ENCODE measurements around the gene SLC50A1. TPM values are rescaled to one million over a fixed set of nuclear protein-coding genes. Genes with fewer than 3 reads are reported as not detected.

Gene SLC50A1
- total and polyA plus RNA-seq, 12 donors: 5.5 to 33.7 (median 8.2) TPM

DNA sequence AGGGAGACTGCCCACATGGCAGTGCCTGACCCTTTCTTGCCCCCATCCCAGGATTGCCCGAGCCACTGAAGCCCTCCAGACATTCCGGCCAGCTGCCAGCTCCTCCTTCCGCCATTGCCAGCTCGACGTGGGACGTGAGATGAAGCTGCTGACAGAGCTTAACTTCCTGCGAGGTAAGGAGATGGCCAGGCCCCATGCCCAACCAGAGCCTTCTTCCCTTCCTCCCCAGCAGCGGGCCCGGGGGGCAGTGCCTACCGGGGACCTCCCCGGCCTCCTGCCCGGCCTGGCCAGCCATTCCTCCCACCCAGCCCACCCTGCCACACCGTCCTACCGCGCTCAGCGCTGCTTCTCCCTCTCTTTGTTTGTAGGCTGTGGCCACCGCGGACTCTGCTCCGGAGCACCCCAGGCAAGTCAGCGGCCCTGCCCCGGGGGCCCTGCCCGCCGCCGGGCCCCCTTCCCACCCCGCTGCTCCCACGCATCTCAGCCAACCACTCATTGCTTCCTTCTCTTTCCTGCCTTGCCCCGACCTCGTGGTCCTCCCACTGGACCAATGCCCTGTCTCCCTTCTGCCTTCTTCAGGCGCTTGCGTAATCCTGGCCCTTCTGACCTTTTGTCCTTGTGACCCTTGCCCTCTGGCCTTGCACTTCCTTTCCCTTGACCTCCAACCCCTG lies 42.9 kb downstream of the SLC50A1 start:
- Histone ChIP-seq H3K27ac (peak overlapping the region in 1 of 10 donors; percentile 36), H3K27me3 (peaks cover 7 to 26% (median 19%) of the 10 kb centered on the region in 7 donors), H3K4me3 (peak overlapping the region in 4 of 10 donors; percentile 7 to 46 (median 25)), H3K4me1 (peaks cover 2 to 32% (median 10%) of the 10 kb centered on the region in 9 donors), H3K9me3 (no peaks in the 10 kb centered on the region), H3K36me3 (no peaks in the 10 kb centered on the region)
- DNase-seq (no peak), ATAC-seq (no peak)
- 81 to 83% methylated on average over 30 of the region's 30 CpGs for WGBS, 2 donors
- intact Hi-C loops (cut with DNase I): loop anchor here in 3 of 10 donors (5.0 to 10.0 kb wide), 3 partner anchors 44 to 49 kb away; no protein-coding TSS in a partner anchor
- TF ChIP-seq, protein P1, sequence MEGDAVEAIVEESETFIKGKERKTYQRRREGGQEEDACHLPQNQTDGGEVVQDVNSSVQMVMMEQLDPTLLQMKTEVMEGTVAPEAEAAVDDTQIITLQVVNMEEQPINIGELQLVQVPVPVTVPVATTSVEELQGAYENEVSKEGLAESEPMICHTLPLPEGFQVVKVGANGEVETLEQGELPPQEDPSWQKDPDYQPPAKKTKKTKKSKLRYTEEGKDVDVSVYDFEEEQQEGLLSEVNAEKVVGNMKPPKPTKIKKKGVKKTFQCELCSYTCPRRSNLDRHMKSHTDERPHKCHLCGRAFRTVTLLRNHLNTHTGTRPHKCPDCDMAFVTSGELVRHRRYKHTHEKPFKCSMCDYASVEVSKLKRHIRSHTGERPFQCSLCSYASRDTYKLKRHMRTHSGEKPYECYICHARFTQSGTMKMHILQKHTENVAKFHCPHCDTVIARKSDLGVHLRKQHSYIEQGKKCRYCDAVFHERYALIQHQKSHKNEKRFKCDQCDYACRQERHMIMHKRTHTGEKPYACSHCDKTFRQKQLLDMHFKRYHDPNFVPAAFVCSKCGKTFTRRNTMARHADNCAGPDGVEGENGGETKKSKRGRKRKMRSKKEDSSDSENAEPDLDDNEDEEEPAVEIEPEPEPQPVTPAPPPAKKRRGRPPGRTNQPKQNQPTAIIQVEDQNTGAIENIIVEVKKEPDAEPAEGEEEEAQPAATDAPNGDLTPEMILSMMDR (IDR thresholded peaks at IDR 0.05): no peak

DNA sequence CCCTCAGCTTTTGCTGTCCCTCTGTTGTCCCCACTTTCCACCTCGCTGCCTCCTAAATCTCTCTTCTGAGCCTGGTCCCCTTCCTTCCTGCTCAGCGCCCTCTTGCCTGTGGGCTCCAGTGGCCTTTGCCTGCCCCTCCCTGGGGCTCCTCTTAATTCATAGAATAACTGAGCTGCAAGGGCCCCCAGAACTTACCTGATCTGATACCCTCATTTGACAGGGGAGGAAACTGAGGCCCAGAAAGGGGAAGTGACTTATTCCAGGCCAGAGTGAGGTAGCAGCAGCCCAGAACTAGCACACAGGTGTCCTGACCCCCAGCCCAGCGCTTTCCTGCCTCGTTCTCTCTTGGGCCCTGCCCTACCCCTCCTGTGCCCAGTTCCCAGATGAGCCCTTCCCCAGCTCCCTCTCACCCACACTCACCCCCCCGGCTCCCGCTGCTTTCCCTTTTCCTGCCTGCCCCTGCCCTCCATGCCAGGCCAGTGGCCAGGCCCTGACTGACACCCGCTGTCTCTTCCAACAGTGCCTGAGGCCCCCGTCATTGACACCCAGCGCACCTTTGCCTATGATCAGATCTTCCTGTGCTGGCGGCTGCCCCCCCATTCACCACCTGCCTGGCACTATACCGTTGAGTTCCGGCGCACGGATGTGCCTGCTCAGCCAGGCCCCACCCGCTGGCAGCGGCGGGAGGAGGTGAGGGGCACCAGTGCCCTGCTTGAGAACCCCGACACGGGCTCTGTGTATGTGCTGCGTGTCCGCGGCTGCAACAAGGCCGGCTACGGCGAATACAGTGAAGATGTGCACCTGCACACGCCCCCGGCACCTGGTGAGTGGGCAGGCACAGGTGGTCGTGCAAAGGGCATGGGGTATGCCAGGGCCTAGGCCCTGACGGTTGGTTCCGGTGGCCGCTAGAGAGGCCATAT lies 43.7 kb downstream of the SLC50A1 start:
- intact Hi-C loops (cut with DNase I): loop anchor here in 3 of 10 donors (5.0 to 10.0 kb wide), 3 partner anchors 43 to 48 kb away; no protein-coding TSS in a partner anchor
- 92 to 95% methylated on average over 31 of the region's 31 CpGs for WGBS, 2 donors
- ATAC-seq (no peak), DNase-seq (no peak)
- H3K27ac ChIP-seq: no peak overlapping the region
- no peaks in the 10 kb centered on the region for H3K9me3 ChIP-seq
- H3K36me3 ChIP-seq: no peaks in the 10 kb centered on the region
- H3K27me3 ChIP-seq: peaks cover 1 to 18% (median 12%) of the 10 kb centered on the region in 7 donors
- H3K4me3 ChIP-seq: no peak overlapping the region
- TF ChIP-seq, protein P1 (IDR thresholded peaks at IDR 0.05): no peak
- H3K4me1 ChIP-seq: peaks cover 0 to 24% (median 6%) of the 10 kb centered on the region in 9 donors

DNA sequence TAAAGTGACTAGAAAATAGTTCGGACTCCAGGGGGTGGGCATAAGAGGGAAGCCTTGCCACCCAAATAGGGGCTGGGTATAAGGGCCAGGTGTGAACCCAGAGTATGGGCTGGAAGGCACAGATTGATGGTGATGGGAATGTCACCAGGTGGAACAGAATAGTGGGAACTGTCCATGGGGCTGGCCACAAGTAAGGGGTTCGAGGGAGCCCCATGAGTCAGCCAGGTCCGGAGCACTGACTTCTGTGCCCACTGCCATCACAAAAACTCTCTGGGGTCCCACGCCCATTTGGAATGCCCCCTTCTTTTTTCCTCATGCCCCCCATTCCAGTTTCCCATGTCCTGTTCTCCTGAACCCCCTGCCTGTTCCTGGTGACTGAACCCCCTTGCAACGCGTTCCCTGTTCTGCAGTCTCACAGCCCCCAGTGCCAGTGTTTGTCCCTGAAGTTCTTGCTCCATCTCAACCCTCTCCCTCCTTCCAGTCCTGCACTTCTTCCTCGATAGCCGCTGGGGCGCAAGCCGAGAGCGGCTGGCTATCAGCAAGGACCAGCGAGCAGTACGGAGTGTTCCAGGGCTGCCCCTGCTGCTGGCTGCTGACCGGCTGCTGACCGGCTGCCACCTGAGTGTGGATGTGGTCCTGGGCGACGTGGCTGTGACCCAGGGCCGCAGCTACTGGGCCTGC lies 45.9 kb downstream of the SLC50A1 start:
- no peak overlapping the region for H3K27ac ChIP-seq
- H3K4me3 ChIP-seq: no peak overlapping the region
- intact Hi-C loops (cut with DNase I): no loop called here
- H3K27me3 ChIP-seq: no peaks in the 10 kb centered on the region
- 90 to 95% methylated on average over 18 of the region's 18 CpGs for WGBS, 2 donors
- no peaks in the 10 kb centered on the region for H3K9me3 ChIP-seq
- H3K4me1 ChIP-seq: peaks cover 3 to 24% (median 11%) of the 10 kb centered on the region in 9 donors
- H3K36me3 ChIP-seq: no peaks in the 10 kb centered on the region
- ATAC-seq (no peak), DNase-seq (no peak)
- TF ChIP-seq, protein P1 (IDR thresholded peaks at IDR 0.05): no peak

DNA sequence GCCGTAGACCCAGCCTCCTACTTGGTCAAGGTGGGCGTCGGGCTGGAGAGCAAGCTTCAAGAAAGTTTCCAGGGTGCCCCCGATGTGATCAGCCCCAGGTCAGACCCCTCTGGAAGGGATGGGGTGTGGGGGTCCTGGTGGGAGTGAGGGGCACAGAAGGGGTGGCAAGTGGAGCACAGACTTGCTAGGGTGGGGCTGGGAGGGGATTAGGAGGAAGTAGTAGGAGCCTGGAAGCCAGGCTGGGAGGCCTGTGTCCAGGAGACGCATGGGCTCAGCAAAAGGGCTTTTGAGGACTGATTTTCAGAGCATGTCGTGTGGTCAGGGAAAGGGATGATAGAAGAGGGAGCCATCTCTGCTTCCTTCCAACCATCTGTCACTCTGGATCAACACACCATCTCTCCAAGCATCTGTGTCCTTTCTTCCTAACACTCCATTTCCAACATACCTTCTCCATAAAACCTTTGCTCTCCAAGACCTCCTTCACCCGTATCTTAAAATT lies 46.4 kb downstream of the SLC50A1 start:
- TF ChIP-seq, protein P1 (IDR thresholded peaks at IDR 0.05): no peak
- no peak overlapping the region for H3K4me3 ChIP-seq
- H3K36me3 ChIP-seq: no peaks in the 10 kb centered on the region
- WGBS, 2 donors: 87 to 91% methylated on average over 7 of the region's 7 CpGs
- H3K4me1 ChIP-seq: peaks cover 0 to 18% (median 8%) of the 10 kb centered on the region in 9 donors
- no peaks in the 10 kb centered on the region for H3K27me3 ChIP-seq
- H3K27ac ChIP-seq: no peak overlapping the region
- DNase-seq (no peak), ATAC-seq (no peak)
- H3K9me3 ChIP-seq: no peaks in the 10 kb centered on the region
- intact Hi-C loops (cut with DNase I): no loop called here
